Skin of body (tissue), 2 donors: ENCODE measurements around the gene FAM32A. TPM values are rescaled to one million over a fixed set of nuclear protein-coding genes. Genes with fewer than 3 reads are reported as not detected.

Source experiments
- small RNA-seq: library from RNA; depleted of rRNA; stranded (forward); fragments of <200 nt; gene quantifications from one replicate; pipeline ENCODE3, GENCODE V24; 2014; ENCODE audit warnings: low replicate concordance
- total RNA-seq: library from RNA; depleted of rRNA; stranded (reverse); fragments of >200 nt; gene quantifications from one replicate; pipeline ENCODE4 v1.2.3, GENCODE V29; 2014

FAM32A gene
- total RNA-seq, 1 donor from 2014 or later: 51.8 TPM

Small RNAs within 50 kb of the gene (small RNA-seq; reads per million reads assigned to genes)
- gene RF00017: not detected

Other genes with a start within 250 kb of the FAM32A start
- not detected for gene OR10H4, start 236.4 kb upstream of the FAM32A start, total RNA-seq
- 264 TPM for gene TPM4, start 108.9 kb upstream of the FAM32A start, total RNA-seq
- 46.7 TPM for gene RAB8A, start 73.5 kb upstream of the FAM32A start, total RNA-seq
- 0.79 TPM for gene HSH2D, start 41.7 kb upstream of the FAM32A start, total RNA-seq
- gene CIB3, start 11.9 kb upstream of the FAM32A start, total RNA-seq: not detected
- gene AP1M1, start 12.5 kb downstream of the FAM32A start, total RNA-seq: 24.5 TPM
- gene KLF2, start 139.4 kb downstream of the FAM32A start, total RNA-seq: 10.3 TPM